Trophoblast cell (in vitro differentiated cells and primary cell): ENCODE data around the gene MTIF3.

ENCODE experiments used
- DNase-seq, 2 donors: peaks; one replicate each; pipeline ENCODE4 v3.0.0-alpha.2; 2016
- H2AFZ ChIP-seq: 2 replicates; pipeline ENCODE4 v1.6.1; 2013; ENCODE audit warnings: low read length, moderate library complexity, mild to moderate bottlenecking; ENCODE audit not compliant: insufficient read depth, poor library complexity
- H2AK5ac ChIP-seq: 2 replicates; pipeline ENCODE4 v1.6.1; 2013; ENCODE audit warnings: mild to moderate bottlenecking, low read length
- H2BK120ac ChIP-seq: 2 replicates; pipeline ENCODE4 v1.6.1; 2013; ENCODE audit warnings: low read length, mild to moderate bottlenecking, moderate library complexity; ENCODE audit not compliant: insufficient read depth, poor library complexity
- H2BK12ac ChIP-seq: 2 replicates; pipeline ENCODE4 v1.6.1; 2013; ENCODE audit warnings: mild to moderate bottlenecking, low read length, moderate library complexity
- H2BK5ac ChIP-seq: 2 replicates; pipeline ENCODE4 v1.6.1; 2013; ENCODE audit warnings: low read length, low read depth, moderate library complexity, mild to moderate bottlenecking; ENCODE audit not compliant: poor library complexity
- H3K14ac ChIP-seq: 2 replicates; pipeline ENCODE4 v1.6.1; 2013; ENCODE audit warnings: mild to moderate bottlenecking, low read length
- H3K18ac ChIP-seq: 2 replicates; pipeline ENCODE4 v1.6.1; 2013; ENCODE audit warnings: mild to moderate bottlenecking, low read length
- H3K23ac ChIP-seq: 2 replicates; pipeline ENCODE4 v1.6.1; 2013; ENCODE audit warnings: low read length
- H3K27ac ChIP-seq: 2 replicates; pipeline ENCODE4 v1.5.1; 2013; ENCODE audit warnings: low read depth, mild to moderate bottlenecking, inconsistent platforms, low read length, moderate library complexity
- H3K27me3 ChIP-seq: 2 replicates; pipeline ENCODE4 v1.6.1; 2013; ENCODE audit warnings: inconsistent platforms, mild to moderate bottlenecking, low read length, moderate library complexity; ENCODE audit not compliant: insufficient read depth
- H3K36me3 ChIP-seq, 2 experiments: 1 replicate in 1 of 2; 2 replicates in 1 of 2; pipeline ENCODE4 v1.6.1; 2013; ENCODE audit warnings: low read length in 2 of 2, mild to moderate bottlenecking in 2 of 2, moderate library complexity in 1 of 2; ENCODE audit not compliant: insufficient read depth in 2 of 2, control insufficient read depth in 1 of 2
- H3K4ac ChIP-seq: 2 replicates; pipeline ENCODE4 v1.6.1; 2013; ENCODE audit warnings: low read depth, mild to moderate bottlenecking, low read length, moderate library complexity
- H3K4me1 ChIP-seq, 2 experiments: 1 replicate in 1 of 2; 2 replicates in 1 of 2; pipeline ENCODE4 v1.6.1; 2013; ENCODE audit warnings: low read length in 2 of 2, mild to moderate bottlenecking in 2 of 2, moderate library complexity in 1 of 2; ENCODE audit not compliant: insufficient read depth in 2 of 2, control insufficient read depth in 1 of 2
- H3K4me2 ChIP-seq: 2 replicates; pipeline ENCODE4 v1.6.1; 2013; ENCODE audit warnings: inconsistent platforms, mild to moderate bottlenecking, low read length, moderate library complexity
- H3K4me3 ChIP-seq: 2 replicates; pipeline ENCODE4 v1.5.1; 2013; ENCODE audit warnings: mild to moderate bottlenecking, low read depth, low read length, inconsistent platforms
- H3K79me1 ChIP-seq: one replicate; pipeline ENCODE4 v1.6.1; 2013; ENCODE audit warnings: low read length
- H3K79me2 ChIP-seq: 2 replicates; pipeline ENCODE4 v1.6.1; 2013; ENCODE audit warnings: low read length, mild to moderate bottlenecking; ENCODE audit not compliant: control insufficient read depth, insufficient read depth, poor library complexity
- H3K9ac ChIP-seq: 2 replicates; pipeline ENCODE4 v1.6.1; 2013; ENCODE audit warnings: mild to moderate bottlenecking, low read length
- H3K9me3 ChIP-seq: 2 replicates; pipeline ENCODE4 v1.6.1; 2013; ENCODE audit warnings: low read depth, mild to moderate bottlenecking, control low read depth, inconsistent platforms, low read length; ENCODE audit not compliant: insufficient read depth
- H4K12ac ChIP-seq: 2 replicates; pipeline ENCODE4 v1.6.1; 2013; ENCODE audit warnings: low read depth, mild to moderate bottlenecking, low read length, moderate library complexity
- H4K8ac ChIP-seq: 2 replicates; pipeline ENCODE4 v1.6.1; 2013; ENCODE audit warnings: low read depth, mild to moderate bottlenecking, low read length, moderate library complexity
- H4K91ac ChIP-seq: one replicate; pipeline ENCODE4 v1.6.1; 2013; ENCODE audit warnings: low read depth, mild to moderate bottlenecking, low read length, moderate library complexity
- WGBS: extraction: QIAGEN DNeasy Blood & Tissue Kit; methylation state at CpG from one replicate; pipeline ENCODE4 v1.1.7; 2013; ENCODE audit warnings: missing lambda C conversion rate; ENCODE audit not compliant: insufficient read length, insufficient coverage; ENCODE audit errors: extremely low coverage; 5-methylcytosine and 5-hydroxymethylcytosine counted together

Gene MTIF3

GRCh38 chr13:27483421-27483820 is 33.1 kb upstream of the MTIF3 start:
- Histone ChIP-seq H3K4me2 (no peak overlapping the region), H3K4ac (no peak overlapping the region), H3K9me3 (no peaks in the 10 kb centered on the region), H3K14ac (no peak overlapping the region), H4K91ac (no peak overlapping the region), H2BK120ac (no peak overlapping the region), H3K4me1 (no peaks in the 10 kb centered on the region), H2BK12ac (no peak overlapping the region), H4K12ac (no peak overlapping the region), H3K27me3 (no peaks in the 10 kb centered on the region), H2AFZ (no peak overlapping the region), H3K4me3 (no peak overlapping the region), H3K18ac (no peak overlapping the region), H3K79me1 (no peaks in the 10 kb centered on the region), H3K27ac (no peak overlapping the region), H2BK5ac (no peak overlapping the region), H3K9ac (no peak overlapping the region), H4K8ac (no peak overlapping the region), H2AK5ac (no peak overlapping the region), H3K23ac (no peak overlapping the region), H3K79me2 (no peaks in the 10 kb centered on the region), H3K36me3 (no peaks in the 10 kb centered on the region)
- DNase-seq: no peak
- WGBS: no CpG with 5 or more reads among the region's 11 CpGs

GRCh38 chr13:27482983-27483382 is 32.6 kb upstream of the MTIF3 start:
- H3K18ac ChIP-seq: no peak overlapping the region
- no peak overlapping the region for H3K4ac ChIP-seq
- H2BK5ac ChIP-seq: no peak overlapping the region
- no peak overlapping the region for H2AK5ac ChIP-seq
- H3K79me2 ChIP-seq: no peaks in the 10 kb centered on the region
- H4K8ac ChIP-seq: no peak overlapping the region
- no peaks in the 10 kb centered on the region for H3K9me3 ChIP-seq
- H3K79me1 ChIP-seq: no peaks in the 10 kb centered on the region
- H3K9ac ChIP-seq: no peak overlapping the region
- no peak overlapping the region for H3K23ac ChIP-seq
- no peak overlapping the region for H3K4me3 ChIP-seq
- no peak overlapping the region for H3K14ac ChIP-seq
- H3K4me2 ChIP-seq: no peak overlapping the region
- DNase-seq: peak; percentile 2 to 16
- no peaks in the 10 kb centered on the region for H3K4me1 ChIP-seq
- no peaks in the 10 kb centered on the region for H3K36me3 ChIP-seq
- H2BK120ac ChIP-seq: no peak overlapping the region
- no peak overlapping the region for H4K12ac ChIP-seq
- WGBS: no CpG with 5 or more reads among the region's 7 CpGs
- H2BK12ac ChIP-seq: no peak overlapping the region
- H3K27me3 ChIP-seq: no peaks in the 10 kb centered on the region
- H4K91ac ChIP-seq: no peak overlapping the region
- H2AFZ ChIP-seq: no peak overlapping the region
- H3K27ac ChIP-seq: no peak overlapping the region

GRCh38 chr13:27481766-27482165 is 31.4 kb upstream of the MTIF3 start:
- no peak overlapping the region for H3K4ac ChIP-seq
- H3K36me3 ChIP-seq: no peaks in the 10 kb centered on the region
- H3K27me3 ChIP-seq: no peaks in the 10 kb centered on the region
- peak; percentile 63 to 77 for DNase-seq
- H3K9me3 ChIP-seq: no peaks in the 10 kb centered on the region
- H3K18ac ChIP-seq: no peak overlapping the region
- H2BK120ac ChIP-seq: no peak overlapping the region
- H3K9ac ChIP-seq: no peak overlapping the region
- WGBS: no CpG with 5 or more reads among the region's 11 CpGs
- H3K79me2 ChIP-seq: no peaks in the 10 kb centered on the region
- no peak overlapping the region for H4K12ac ChIP-seq
- no peak overlapping the region for H3K23ac ChIP-seq
- no peak overlapping the region for H2BK5ac ChIP-seq
- no peak overlapping the region for H2AFZ ChIP-seq
- H3K79me1 ChIP-seq: no peaks in the 10 kb centered on the region
- H3K4me3 ChIP-seq: no peak overlapping the region
- no peak overlapping the region for H4K8ac ChIP-seq
- no peak overlapping the region for H2BK12ac ChIP-seq
- H3K4me1 ChIP-seq: no peaks in the 10 kb centered on the region
- H2AK5ac ChIP-seq: no peak overlapping the region
- H3K27ac ChIP-seq: no peak overlapping the region
- H3K14ac ChIP-seq: no peak overlapping the region
- no peak overlapping the region for H3K4me2 ChIP-seq
- no peak overlapping the region for H4K91ac ChIP-seq

- no peaks in the 10 kb centered on the region for H3K4me1 ChIP-seq
- H2BK5ac ChIP-seq: no peak overlapping the region
- H2BK120ac ChIP-seq: no peak overlapping the region
- no peaks in the 10 kb centered on the region for H3K9me3 ChIP-seq
- no peaks in the 10 kb centered on the region for H3K27me3 ChIP-seq
- H3K79me2 ChIP-seq: no peaks in the 10 kb centered on the region
- H3K79me1 ChIP-seq: no peaks in the 10 kb centered on the region
- H2AFZ ChIP-seq: no peak overlapping the region
- no peak overlapping the region for H4K8ac ChIP-seq
- no peak overlapping the region for H3K23ac ChIP-seq
- H4K12ac ChIP-seq: no peak overlapping the region
- H2BK12ac ChIP-seq: no peak overlapping the region
- no peak overlapping the region for H3K4me2 ChIP-seq
- no peak overlapping the region for H3K9ac ChIP-seq
- H2AK5ac ChIP-seq: no peak overlapping the region
- no peaks in the 10 kb centered on the region for H3K36me3 ChIP-seq
- DNase-seq: no peak
- H4K91ac ChIP-seq: no peak overlapping the region
- H3K4me3 ChIP-seq: no peak overlapping the region
- WGBS: no CpG with 5 or more reads among the region's 10 CpGs
- H3K18ac ChIP-seq: no peak overlapping the region
- no peak overlapping the region for H3K4ac ChIP-seq
- H3K14ac ChIP-seq: no peak overlapping the region
- H3K27ac ChIP-seq: no peak overlapping the region
Observed at GRCh38 chr13:27476943-27477703, 26.8 kb upstream of the MTIF3 start.
